ENCODE measurements around the gene SCFD2. TPM values are rescaled to one million over a fixed set of nuclear protein-coding genes. Genes with fewer than 3 reads are reported as not detected.

Gene SCFD2
- total RNA-seq, 1 experiment from 2014 or later = 7.4 TPM

DNA sequence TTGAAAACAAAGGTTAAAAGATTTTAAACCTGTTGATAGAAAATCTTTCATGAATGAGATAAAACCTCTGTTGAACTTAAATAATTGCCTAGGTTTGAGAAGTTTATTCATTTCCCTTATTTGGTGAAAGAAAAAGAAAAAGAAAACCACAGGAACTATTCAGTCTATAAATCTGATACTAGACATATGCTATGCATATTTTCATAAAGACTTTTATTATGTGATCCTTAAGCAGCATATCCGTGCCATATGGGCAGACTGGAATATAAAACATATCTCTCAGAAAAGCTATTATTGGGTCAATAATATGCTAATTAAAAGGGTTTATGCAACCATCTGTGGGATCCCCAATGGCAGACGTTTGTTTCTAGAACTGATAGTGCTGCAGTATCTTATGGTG is 325.0 kb downstream of the SCFD2 start:
- in situ Hi-C loops (cut with HindIII; ENCODE audit: low pct_unique_long_range_greater_than_20kb, low sequenced_read_pairs) = no loop called here
- ATAC-seq (no peak), DNase-seq (ENCODE audit: low read depth, low spot score) (no peak)
- Histone ChIP-seq H3K9me3 (ENCODE audit: control insufficient read depth, insufficient read depth, low read depth, low read length) (no peaks in the 10 kb centered on the region), H3K27me3 (ENCODE audit: control insufficient read depth, insufficient read depth, low read length) (no peaks in the 10 kb centered on the region), H3K4me1 (ENCODE audit: control insufficient read depth, insufficient read depth, low read length) (no peaks in the 10 kb centered on the region), H3K4me3 (ENCODE audit: low read depth in 2 of 2, low read length in 2 of 2) (no peak overlapping the region), H3K27ac (ENCODE audit: low read length) (no peak overlapping the region), H3K36me3 (ENCODE audit: control insufficient read depth, insufficient read depth, low read length) (no peaks in the 10 kb centered on the region)
- ChIA-PET POLR2A (no interaction called here), CTCF (no interaction called here)
- intact Hi-C loops (cut with micrococcal nuclease; ENCODE audit: unreplicated experiment) = no loop called here
- BruUV-seq (replicated peaks) = no TSS peak
- TF ChIP-seq, protein P1, sequence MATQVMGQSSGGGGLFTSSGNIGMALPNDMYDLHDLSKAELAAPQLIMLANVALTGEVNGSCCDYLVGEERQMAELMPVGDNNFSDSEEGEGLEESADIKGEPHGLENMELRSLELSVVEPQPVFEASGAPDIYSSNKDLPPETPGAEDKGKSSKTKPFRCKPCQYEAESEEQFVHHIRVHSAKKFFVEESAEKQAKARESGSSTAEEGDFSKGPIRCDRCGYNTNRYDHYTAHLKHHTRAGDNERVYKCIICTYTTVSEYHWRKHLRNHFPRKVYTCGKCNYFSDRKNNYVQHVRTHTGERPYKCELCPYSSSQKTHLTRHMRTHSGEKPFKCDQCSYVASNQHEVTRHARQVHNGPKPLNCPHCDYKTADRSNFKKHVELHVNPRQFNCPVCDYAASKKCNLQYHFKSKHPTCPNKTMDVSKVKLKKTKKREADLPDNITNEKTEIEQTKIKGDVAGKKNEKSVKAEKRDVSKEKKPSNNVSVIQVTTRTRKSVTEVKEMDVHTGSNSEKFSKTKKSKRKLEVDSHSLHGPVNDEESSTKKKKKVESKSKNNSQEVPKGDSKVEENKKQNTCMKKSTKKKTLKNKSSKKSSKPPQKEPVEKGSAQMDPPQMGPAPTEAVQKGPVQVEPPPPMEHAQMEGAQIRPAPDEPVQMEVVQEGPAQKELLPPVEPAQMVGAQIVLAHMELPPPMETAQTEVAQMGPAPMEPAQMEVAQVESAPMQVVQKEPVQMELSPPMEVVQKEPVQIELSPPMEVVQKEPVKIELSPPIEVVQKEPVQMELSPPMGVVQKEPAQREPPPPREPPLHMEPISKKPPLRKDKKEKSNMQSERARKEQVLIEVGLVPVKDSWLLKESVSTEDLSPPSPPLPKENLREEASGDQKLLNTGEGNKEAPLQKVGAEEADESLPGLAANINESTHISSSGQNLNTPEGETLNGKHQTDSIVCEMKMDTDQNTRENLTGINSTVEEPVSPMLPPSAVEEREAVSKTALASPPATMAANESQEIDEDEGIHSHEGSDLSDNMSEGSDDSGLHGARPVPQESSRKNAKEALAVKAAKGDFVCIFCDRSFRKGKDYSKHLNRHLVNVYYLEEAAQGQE (IDR thresholded peaks at IDR 0.05; ENCODE audit: insufficient read depth in 1 of 2, low read depth in 2 of 2, low read length in 1 of 2) = no peak
- no peak for TF ChIP-seq TCF7L2 (IDR thresholded peaks at IDR 0.05; ENCODE audit: low read depth, low read length)
- TF ChIP-seq SIN3A (IDR thresholded peaks at IDR 0.05; ENCODE audit: borderline replicate concordance, insufficient read depth, low read depth, low read length) = no peak
- TF ChIP-seq, protein P2, sequence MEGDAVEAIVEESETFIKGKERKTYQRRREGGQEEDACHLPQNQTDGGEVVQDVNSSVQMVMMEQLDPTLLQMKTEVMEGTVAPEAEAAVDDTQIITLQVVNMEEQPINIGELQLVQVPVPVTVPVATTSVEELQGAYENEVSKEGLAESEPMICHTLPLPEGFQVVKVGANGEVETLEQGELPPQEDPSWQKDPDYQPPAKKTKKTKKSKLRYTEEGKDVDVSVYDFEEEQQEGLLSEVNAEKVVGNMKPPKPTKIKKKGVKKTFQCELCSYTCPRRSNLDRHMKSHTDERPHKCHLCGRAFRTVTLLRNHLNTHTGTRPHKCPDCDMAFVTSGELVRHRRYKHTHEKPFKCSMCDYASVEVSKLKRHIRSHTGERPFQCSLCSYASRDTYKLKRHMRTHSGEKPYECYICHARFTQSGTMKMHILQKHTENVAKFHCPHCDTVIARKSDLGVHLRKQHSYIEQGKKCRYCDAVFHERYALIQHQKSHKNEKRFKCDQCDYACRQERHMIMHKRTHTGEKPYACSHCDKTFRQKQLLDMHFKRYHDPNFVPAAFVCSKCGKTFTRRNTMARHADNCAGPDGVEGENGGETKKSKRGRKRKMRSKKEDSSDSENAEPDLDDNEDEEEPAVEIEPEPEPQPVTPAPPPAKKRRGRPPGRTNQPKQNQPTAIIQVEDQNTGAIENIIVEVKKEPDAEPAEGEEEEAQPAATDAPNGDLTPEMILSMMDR (IDR thresholded peaks at IDR 0.05) = no peak
- no peak for TF ChIP-seq POLR2AphosphoS5 (IDR thresholded peaks at IDR 0.05; ENCODE audit: low read depth, low read length)

DNA sequence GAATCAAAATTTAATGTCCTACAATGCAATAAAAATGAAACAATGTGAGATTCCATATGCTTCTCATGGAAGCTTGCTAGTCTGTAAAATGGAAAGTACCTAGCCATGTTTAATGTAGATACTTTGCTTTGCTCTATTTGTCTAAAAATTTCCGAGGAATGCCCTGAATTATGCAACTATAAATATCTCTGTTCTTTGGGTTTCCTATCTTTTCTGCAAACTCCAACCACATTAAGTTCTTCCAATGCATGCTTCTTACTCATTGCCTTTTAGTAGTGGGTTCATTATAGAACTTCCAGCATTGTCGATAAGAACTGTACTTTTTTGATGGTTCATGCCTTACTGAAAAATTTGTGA is 325.4 kb downstream of the SCFD2 start:
- POLR2A ChIA-PET = no interaction called here
- in situ Hi-C loops (cut with HindIII; ENCODE audit: low pct_unique_long_range_greater_than_20kb, low sequenced_read_pairs) = no loop called here
- BruUV-seq (replicated peaks) = no TSS peak

More for the DNA sequence above, 325.4 kb downstream of the SCFD2 start:
- CTCF ChIA-PET = no interaction called here
- intact Hi-C loops (cut with micrococcal nuclease; ENCODE audit: unreplicated experiment) = no loop called here
- no peaks in the 10 kb centered on the region for H3K9me3 ChIP-seq (ENCODE audit: control insufficient read depth, insufficient read depth, low read depth, low read length)
- H3K27me3 ChIP-seq (ENCODE audit: control insufficient read depth, insufficient read depth, low read length) = no peaks in the 10 kb centered on the region
- no peak for DNase-seq (ENCODE audit: low read depth, low spot score)
- ATAC-seq = no peak
- H3K4me1 ChIP-seq (ENCODE audit: control insufficient read depth, insufficient read depth, low read length) = no peaks in the 10 kb centered on the region
- H3K27ac ChIP-seq (ENCODE audit: low read length) = no peak overlapping the region
- H3K36me3 ChIP-seq (ENCODE audit: control insufficient read depth, insufficient read depth, low read length) = no peaks in the 10 kb centered on the region
- TF ChIP-seq, protein P1 (IDR thresholded peaks at IDR 0.05; ENCODE audit: insufficient read depth in 1 of 2, low read depth in 2 of 2, low read length in 1 of 2) = no peak
- TF ChIP-seq, protein P2 (IDR thresholded peaks at IDR 0.05) = no peak
- TF ChIP-seq TCF7L2 (IDR thresholded peaks at IDR 0.05; ENCODE audit: low read depth, low read length) (no peak), SIN3A (IDR thresholded peaks at IDR 0.05; ENCODE audit: borderline replicate concordance, insufficient read depth, low read depth, low read length) (no peak), POLR2AphosphoS5 (IDR thresholded peaks at IDR 0.05; ENCODE audit: low read depth, low read length) (no peak)
- no peak overlapping the region for H3K4me3 ChIP-seq (ENCODE audit: low read depth in 2 of 2, low read length in 2 of 2)
